Measurements from ENCODE around the gene CROCC2. TPM values are rescaled to one million over a fixed set of nuclear protein-coding genes. Genes with fewer than 3 reads are reported as not detected.

CROCC2 gene
- polyA plus RNA-seq, 1 donor (not counting 4 experiments of a cell fraction or from before 2014, with no cell fraction given), result not detected

- Histone ChIP-seq H3K27ac (ENCODE audit: control insufficient read depth, insufficient read depth, low read length) (no peak overlapping the region), H3K9me3 (ENCODE audit: control insufficient read depth, low read depth, low read length) (no peaks in the 10 kb centered on the region), H4K20me1 (ENCODE audit: control insufficient read depth, extremely low read depth, insufficient read depth, low read length) (no peaks in the 10 kb centered on the region), H3K79me2 (ENCODE audit: control insufficient read depth, insufficient read depth, low read length) (no peaks in the 10 kb centered on the region), H3K4me1 (ENCODE audit: control insufficient read depth, extremely low read depth, insufficient read depth, low read length) (no peaks in the 10 kb centered on the region), H3K27me3 (ENCODE audit: control insufficient read depth, extremely low read depth, insufficient read depth, low read length) (peaks cover 10% of the 10 kb centered on the region), H3K4me3 (ENCODE audit: control insufficient read depth in 2 of 3, extremely low read depth in 1 of 3, insufficient read depth in 2 of 3, low read depth in 1 of 3, low read length in 3 of 3) (no peak overlapping the region), H2AFZ (ENCODE audit: control insufficient read depth, low read length) (no peak overlapping the region), H3K4me2 (ENCODE audit: control insufficient read depth, extremely low read depth, insufficient read depth, low read depth, low read length) (no peak overlapping the region), H3K9me1 (ENCODE audit: control insufficient read depth, extremely low read depth, insufficient read depth, low read length) (no peaks in the 10 kb centered on the region), H3K9ac (ENCODE audit: control insufficient read depth, extremely low read depth, insufficient read depth, low read length) (no peak overlapping the region), H3K36me3 (ENCODE audit: control insufficient read depth in 2 of 2, extremely low read depth in 1 of 2, insufficient read depth in 2 of 2, low read length in 2 of 2) (no peaks in the 10 kb centered on the region)
- DNase-seq (ENCODE audit: low read depth, low spot score) (no peak), FAIRE-seq (no peak)
- TF ChIP-seq EZH2 (IDR thresholded peaks at IDR 0.05; ENCODE audit: low read length), result no peak
- TF ChIP-seq CTCF (optimal IDR thresholded peaks at IDR 0.05 in 1 of 3, IDR thresholded peaks at IDR 0.05 in 1 of 3, conservative IDR thresholded peaks at IDR 0.05 in 1 of 3; ENCODE audit: extremely low read depth in 1 of 3, insufficient read depth in 2 of 3, low read length in 3 of 3), result no peak
- dilution Hi-C loops (cut with MboI; ENCODE audit: extremely low pct_ligation_motif_present, low sequenced_read_pairs), result no loop called here
Measured at GRCh38 chr2:240966906-240967680, 61.0 kb downstream of the CROCC2 start.

GRCh38 chr2:240967681-240968621, 61.8 kb downstream of the CROCC2 start:
- dilution Hi-C loops (cut with MboI; ENCODE audit: extremely low pct_ligation_motif_present, low sequenced_read_pairs), result no loop called here
- DNase-seq (ENCODE audit: low read depth, low spot score) (no peak), FAIRE-seq (no peak)

More at GRCh38 chr2:240967681-240968621, 61.8 kb downstream of the CROCC2 start:
- Histone ChIP-seq H3K4me2 (ENCODE audit: control insufficient read depth, extremely low read depth, insufficient read depth, low read depth, low read length) (no peak overlapping the region), H3K4me1 (ENCODE audit: control insufficient read depth, extremely low read depth, insufficient read depth, low read length) (no peaks in the 10 kb centered on the region), H3K36me3 (ENCODE audit: control insufficient read depth in 2 of 2, extremely low read depth in 1 of 2, insufficient read depth in 2 of 2, low read length in 2 of 2) (no peaks in the 10 kb centered on the region), H3K9ac (ENCODE audit: control insufficient read depth, extremely low read depth, insufficient read depth, low read length) (no peak overlapping the region), H3K27ac (ENCODE audit: control insufficient read depth, insufficient read depth, low read length) (no peak overlapping the region), H3K9me1 (ENCODE audit: control insufficient read depth, extremely low read depth, insufficient read depth, low read length) (no peaks in the 10 kb centered on the region), H3K4me3 (ENCODE audit: control insufficient read depth in 2 of 3, extremely low read depth in 1 of 3, insufficient read depth in 2 of 3, low read depth in 1 of 3, low read length in 3 of 3) (no peak overlapping the region), H2AFZ (ENCODE audit: control insufficient read depth, low read length) (no peak overlapping the region), H3K9me3 (ENCODE audit: control insufficient read depth, low read depth, low read length) (no peaks in the 10 kb centered on the region), H3K27me3 (ENCODE audit: control insufficient read depth, extremely low read depth, insufficient read depth, low read length) (peaks cover 13% of the 10 kb centered on the region), H4K20me1 (ENCODE audit: control insufficient read depth, extremely low read depth, insufficient read depth, low read length) (no peaks in the 10 kb centered on the region), H3K79me2 (ENCODE audit: control insufficient read depth, insufficient read depth, low read length) (no peaks in the 10 kb centered on the region)
- no peak for TF ChIP-seq CTCF (optimal IDR thresholded peaks at IDR 0.05 in 1 of 3, IDR thresholded peaks at IDR 0.05 in 1 of 3, conservative IDR thresholded peaks at IDR 0.05 in 1 of 3; ENCODE audit: extremely low read depth in 1 of 3, insufficient read depth in 2 of 3, low read length in 3 of 3)
- TF ChIP-seq EZH2 (IDR thresholded peaks at IDR 0.05; ENCODE audit: low read length), result no peak

All from keratinocyte (primary cell).